SHP77 (cell line): ENCODE data around the gene THOC7.

Source experiments
- DNase-seq, 2 experiments: peaks; one replicate each; lab custom pipeline; 2025; lab: John Stamatoyannopoulos, UW

THOC7 gene

DNA sequence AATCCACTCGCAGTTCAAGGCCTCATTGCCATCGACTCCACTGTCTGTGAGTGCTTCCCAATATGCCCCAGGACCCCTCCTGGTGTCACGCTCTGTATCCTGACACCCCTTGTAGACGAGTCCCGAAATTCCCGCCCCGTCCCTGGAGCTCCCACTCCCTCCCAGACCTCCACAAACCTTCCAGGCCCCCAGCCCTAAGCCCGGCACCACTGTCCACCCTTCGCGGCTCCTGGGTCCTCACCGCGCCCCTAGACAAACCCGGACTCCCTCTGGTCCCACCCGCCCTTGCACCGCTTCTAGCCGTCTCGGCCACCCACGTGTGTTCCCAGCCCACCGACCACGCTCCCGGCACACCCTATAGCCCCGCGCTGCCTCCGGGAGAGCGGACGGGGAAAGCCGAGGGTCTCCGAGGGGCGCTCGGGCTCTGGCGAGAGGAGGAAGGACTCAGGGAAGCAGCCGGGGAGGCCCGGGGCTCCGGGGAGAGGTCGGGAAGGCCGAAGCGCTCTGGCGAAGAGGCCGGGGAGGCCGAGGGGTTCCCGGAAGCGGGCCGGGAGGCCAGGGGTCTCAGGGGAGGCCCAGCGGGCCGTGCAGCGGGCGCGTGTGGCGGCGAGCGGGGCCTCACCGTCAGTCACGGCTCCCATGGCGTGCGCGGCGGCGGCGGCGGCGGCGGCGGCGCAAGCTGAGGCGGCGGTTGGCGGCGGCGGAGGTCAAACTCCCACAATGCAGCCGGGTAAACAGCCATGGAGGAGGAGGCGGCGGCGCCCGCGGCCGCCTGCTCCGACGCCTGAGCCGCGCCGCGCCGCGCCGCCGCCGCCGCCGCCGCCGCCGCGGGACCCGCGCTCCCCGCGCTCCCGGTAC is at the start of gene THOC7, which contains the start of gene ATXN7:
THOC7 (minus strand) TSS at position 656 of the 858 bp plus-strand sequence; CDS start at position 641, 15 bp downstream.
ATXN7 (plus strand) TSS at position 718 of the 858 bp plus-strand sequence. CDS start 48,732 bp downstream, outside the sequence.
- peak; percentile 16 to 38 for DNase-seq

DNA sequence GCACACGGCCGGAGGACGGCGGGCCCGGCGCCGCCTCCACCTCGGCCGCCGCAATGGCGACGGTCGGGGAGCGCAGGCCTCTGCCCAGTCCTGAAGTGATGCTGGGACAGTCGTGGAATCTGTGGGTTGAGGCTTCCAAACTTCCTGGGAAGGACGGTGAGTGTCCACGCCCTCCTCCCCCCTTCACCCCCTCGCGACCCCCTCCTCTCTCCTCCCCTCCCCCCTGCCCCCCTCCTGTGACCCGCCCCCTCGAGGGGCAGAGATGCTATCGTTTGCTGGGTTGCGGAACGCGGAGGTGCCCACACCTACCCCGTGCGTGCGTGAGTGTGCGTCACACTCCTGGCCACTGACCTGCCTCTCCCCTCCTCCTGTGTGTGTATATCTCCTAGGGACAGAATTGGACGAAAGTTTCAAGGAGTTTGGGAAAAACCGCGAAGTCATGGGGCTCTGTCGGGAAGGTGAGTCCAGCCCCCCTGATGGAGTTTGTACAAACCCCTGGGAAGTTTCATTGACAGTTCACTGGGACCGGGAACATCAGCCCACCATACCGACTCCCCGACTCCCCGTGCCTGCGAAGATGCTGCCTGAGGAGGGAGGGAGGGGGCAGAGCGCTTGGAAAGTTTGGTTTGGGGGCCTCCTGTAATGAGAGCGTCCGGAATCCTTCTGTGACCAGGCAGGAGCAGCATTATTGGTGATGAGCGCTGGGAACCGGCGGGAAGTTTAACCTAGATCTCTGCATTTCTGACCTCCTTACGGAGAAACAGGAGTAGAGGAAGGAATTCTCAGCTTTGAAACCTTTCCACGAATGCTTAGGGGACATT is 49.4 kb upstream of the THOC7 start:
- peak in 1 of 2 experiments; percentile 10 for DNase-seq

DNA sequence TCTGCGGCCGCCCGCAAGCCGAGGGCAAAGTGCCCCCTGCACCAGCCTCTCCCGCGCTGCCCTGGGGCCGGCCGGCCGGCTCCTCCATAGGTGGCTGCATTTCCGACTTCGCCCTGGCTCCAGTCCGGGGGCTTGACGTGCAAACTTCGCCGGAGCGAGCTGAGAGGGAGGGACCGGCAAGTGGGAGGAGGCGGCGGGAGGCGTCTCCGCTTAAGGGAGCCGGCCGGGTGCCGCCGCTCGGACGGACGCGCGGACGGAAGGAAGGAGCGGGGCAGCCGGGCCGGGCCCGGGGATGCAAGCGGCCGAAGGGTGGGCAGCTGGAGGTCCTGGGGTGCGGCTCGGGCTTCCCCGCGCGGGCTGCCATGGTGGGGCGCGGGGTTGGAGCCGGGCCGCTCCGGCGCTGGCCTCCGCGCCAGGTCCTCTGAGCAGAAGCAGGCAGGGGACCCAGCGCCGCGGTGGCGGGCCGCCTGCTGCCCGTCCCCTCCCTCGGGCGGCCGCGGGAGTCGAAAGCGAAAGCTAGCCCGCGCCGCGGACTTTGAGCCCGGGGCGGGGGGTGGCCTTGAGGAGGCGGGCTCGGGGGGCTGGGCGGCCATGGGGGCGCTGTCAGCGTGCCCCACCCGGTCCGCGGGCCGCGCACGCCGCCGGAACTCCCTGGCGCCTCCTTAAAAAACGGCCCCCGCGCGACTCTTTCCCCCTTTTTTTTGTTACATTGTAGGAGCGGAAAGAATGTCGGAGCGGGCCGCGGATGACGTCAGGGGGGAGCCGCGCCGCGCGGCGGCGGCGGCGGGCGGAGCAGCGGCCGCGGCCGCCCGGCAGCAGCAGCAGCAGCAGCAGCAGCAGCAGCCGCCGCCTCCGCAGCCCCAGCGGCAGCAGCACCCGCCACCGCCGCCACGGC is 48.5 kb upstream of the THOC7 start, which contains the start of gene SCAANT1:
SCAANT1 (minus strand) TSS at position 511 of the 895 bp plus-strand sequence.
- DNase-seq = peak; percentile 62 to 83

DNA sequence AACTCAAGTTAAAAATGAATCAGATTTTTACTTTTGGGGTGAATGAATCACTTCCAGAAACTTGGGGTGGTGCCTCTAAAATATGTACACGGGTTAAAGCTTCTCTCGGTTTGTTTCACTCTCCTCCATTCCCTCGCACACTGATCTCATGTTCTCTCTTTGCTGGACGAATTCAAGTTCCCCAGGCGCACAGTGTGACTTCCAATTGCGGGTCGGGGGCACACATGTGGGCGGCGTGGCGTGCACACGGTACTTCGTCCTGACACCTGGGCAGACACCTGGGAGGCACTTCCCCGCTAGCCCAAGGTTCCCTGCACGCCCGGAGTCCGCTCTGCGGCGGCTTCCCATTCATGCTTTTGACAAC is 47.9 kb upstream of the THOC7 start:
- peak in 1 of 2 experiments; percentile 73 for DNase-seq

DNA sequence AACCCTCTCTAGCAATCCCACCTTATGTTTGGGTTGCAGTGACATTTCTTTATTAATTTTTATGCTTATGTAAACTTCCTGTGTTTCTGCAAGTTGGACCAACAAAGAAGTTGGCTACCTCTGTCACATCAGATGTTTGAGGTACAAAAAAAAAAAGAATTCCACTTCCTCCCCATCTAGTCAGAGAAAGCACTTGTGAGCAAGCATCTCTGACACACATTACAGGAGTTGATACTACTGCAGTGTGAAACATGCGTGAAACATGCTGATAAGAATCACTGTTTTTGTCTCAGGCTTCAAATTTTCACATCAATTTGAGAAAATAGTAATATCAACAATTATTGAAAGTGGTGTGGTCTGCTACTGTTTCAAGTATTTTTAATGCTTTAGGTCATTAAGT is 47.3 kb upstream of the THOC7 start:
- DNase-seq = no peak

DNA sequence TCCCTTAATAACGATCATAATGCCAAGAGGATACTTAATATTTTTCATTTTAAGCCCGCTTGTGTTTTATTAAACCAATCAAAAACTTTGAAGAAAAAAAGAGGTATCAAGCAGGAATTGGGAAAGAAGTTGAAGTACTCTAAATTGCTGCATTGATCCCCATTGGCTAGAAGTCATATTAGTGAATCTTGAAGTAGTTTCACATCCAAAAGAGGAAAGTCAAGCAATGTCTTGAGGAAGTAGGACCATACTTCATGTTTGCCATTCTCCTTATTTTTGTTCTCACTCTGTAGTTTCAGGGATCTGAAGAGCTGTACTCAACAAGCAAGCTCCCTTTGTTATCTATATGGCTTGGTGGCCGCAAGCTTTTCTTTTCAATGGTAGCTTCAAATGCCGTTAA is 46.4 kb upstream of the THOC7 start:
- no peak for DNase-seq

DNA sequence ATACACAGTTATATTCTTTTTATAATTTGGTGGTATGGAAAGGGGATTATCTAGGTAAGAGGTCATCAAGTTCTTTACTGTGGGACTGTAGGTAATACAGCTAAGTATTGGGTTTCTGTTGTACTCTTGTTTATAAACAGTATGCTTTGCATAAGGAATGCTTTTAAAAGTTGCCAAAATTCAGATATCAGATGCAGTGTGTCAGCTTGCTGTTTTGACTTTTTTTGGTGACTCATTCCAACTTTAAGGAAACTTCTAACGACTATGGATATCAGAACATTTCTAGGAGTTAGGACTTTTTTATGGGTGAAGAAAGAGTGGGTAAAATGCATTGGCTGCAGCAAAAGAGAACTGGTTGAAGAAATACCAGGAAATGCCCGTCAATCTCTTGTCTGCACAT is 45.8 kb upstream of the THOC7 start:
- DNase-seq = no peak

DNA sequence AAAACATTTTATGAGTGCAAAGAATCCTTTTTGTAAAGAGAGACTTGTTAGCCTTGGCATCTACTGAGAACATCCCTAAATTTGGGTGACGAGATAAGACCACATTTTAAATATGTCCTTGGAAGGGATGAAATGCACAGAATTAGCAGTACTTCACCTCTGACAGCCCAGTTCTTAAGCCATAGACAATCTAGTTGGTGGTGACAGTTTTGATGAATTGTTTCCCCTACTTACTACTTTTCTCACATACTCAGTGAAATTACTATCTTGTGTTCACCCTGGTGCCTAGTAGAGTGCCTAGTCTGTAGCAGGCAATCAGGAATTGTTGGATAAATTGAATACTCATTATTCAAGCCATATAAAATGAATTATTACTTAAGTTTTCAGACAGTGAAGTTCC is 45.2 kb upstream of the THOC7 start:
- no peak for DNase-seq

DNA sequence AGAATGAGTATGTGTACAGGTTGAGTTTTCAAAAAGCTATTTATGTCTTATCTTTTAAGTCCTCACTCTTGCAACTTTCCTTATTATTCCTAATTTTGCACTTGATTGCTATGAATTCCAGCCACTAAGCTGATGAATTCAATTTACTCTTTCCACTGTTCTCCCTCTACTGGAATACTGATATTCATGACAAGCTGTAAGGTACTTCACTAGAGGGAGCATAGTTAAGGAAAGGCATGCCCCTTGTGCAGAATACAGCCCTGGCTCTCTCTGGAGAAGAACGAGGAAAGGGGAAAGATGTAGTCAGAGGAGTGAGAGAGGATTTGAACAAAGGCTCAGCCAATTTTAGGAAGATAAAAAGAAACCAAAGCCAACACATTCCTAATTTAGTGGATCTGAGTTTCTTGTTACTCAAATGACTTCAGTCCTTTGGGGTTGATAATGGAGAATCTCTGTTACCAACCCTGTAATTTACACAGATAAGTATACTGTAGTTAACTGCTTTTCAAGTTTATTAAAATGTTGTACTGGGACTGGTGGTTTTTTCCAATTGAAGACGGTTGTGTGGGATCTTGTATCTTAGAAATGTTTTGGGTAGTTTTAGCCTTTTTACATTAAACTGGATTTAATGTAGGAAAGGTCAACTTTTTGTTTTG is 44.6 kb upstream of the THOC7 start:
- no peak for DNase-seq

DNA sequence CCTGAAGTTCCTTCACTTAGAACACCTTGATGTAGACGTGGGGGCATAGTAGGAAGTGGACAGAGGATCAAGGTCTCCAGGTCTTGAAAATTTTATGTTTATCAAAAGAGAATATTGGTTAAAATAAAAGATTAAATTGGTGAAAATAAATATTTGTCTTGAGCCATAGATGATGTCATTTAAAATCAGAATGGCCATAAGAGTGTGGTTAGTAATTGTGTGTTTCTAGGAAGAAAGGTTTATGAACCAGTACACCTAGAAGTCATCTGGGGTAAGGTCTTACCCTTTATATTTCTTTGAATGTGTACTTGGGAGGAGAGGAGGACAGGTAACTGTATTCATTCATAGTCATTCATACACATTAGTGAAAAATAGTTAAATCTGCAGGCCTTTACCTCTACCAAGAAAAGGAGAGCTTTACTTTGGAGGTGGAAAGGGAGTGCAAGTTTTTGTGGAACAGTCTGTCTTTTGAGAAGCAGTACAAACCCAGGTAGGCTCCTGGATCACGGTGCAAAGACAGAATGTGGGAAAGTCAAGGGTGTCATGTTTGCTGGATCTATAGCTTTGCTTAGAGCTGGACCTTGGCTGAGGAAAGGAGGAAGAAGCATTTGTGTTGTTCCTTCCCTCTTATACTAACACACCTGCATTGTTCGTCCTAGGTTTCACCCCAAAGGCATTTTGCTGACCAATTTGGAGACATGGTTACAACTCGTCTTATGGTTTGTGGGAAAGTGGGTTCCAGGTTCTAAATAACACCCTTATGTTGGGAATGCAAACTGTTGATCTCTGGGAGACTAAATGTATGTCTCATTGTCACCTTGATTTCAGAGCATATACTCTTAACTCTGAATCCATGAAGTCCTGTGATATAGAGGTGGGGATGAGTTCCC is 42.4 kb upstream of the THOC7 start:
- DNase-seq = no peak

DNA sequence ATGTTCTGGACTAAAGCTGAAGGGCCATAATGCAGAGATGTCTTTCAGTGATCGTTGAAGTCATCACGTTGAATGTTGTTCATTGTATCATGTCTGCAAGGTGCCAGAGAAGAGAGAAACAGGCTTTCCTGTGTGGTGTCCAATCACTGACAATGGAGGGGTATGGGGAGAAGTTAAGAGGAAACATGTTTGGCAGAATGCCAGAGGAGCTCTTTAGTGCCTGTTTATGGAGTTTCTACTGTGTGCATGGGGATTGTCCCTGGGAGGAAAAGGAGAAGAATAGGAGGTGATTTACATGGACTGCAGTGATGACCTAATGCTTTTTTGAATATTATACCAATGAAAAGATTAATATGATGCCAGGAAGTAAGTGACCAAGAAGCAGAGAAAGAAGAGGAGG is 36.9 kb upstream of the THOC7 start:
- peak in 1 of 2 experiments; percentile 18 for DNase-seq

DNA sequence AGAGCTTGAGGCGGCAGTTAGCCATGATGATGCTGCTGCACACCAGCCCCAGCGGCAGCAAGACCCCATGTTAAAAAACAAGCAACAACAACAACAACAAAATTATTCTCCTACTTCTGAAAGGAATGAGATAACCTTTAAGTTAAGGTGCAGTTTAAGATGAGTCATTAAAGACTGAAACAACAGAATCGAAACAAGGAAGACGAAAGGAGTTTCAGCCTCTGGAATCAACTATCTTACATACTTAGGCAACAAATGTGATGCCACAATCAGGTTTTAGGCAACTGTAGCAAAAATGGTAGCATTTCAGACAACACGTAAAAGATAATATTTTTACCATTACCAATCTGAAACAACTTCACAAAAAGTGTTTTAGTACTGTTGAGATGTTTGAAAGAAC is 36.4 kb upstream of the THOC7 start:
- no peak for DNase-seq

DNA sequence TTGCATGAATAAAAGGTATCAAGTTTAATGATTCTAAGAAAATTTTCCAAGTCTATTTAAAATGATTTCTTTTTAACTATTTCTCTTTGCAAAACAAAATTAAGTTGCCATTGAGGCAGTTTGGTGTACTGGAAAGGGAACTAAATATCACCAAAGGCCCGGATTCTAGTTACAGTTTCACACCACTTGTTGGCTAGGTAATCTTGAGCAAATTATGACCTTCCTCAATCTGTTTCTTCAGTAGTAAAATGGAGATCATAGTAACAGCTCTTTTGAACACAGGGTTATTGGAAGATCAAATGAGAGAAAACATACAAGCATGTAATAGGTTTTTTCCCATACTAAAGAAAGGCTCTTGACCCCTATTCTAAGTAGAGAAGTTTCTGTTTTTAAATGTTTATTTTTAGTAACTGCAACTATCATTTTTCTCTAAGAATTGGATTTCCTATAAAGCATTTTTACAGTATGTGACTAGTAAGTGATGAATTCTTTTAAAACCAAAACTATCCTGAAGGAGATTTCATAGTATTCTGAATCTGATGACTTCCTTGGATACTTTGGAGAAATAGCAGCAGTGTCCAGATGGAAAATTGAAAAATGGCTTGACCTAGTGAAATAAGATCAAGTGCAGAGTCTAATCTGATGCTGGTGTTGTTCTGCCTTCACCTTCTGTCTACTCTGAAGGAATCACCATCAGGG is 32.9 kb upstream of the THOC7 start:
- no peak for DNase-seq

DNA sequence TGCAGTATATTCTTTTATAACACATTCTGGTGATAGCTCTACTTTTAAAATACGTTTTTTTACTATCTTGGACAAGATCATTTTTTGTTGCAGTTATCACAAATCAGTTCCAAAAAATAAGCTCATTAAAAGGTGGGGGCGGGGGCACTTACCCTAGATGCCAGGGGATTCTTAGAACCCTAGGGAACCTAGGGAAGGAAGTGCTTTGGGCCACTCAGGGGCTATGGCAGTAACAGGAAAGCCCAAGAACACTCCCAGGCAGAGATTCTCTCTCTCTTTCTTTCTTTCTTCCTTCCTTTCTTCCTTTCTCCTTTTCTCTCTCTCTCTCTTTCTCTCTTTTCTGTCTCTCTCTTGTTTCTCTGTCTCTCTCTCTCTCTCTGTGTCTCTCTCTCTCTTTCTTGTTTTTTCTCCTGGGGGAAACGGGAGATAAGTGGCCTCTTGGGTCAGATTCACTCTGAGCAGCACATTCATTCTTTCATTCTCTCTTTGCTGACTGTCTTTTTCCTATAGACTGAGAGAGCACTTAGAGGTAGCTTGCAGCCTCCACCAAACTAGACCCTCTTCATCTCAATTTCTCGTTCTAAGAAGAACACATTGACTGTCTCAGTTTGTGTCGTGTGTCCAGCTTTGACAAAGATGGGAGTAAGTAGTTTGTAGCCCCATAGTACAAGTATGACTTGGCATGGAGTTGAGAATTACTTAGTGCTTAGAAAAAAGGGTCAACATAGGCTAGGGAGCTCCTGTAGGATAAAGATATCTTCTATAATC is 32.0 kb upstream of the THOC7 start:
- DNase-seq = no peak

DNA sequence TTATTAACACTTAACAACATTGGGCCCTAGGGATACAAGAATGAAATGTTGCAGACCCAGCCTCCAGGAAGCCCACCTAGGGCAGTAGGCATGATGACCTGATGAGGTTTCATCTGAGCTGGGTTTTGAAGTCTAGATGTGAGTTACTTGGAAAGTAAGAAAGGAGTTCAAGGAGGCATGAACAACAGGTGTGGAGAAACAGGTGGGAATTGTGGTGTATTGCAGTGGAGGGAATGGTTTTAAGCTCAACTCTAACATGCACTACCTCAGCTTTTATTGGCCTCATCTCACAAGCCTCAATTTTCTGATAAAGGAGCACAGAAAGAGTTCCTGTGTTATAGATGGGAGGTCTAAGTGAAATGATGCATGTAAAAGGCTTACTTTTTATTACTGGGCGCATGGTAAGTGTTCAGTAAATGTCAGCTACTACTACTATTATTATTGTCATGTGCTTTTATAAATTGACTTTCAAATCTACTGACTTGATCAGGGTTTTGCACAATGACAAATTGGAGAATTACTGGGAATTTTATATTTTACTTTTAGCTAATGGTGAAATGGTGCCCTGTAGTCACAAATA is 29.3 kb upstream of the THOC7 start:
- no peak for DNase-seq

DNA sequence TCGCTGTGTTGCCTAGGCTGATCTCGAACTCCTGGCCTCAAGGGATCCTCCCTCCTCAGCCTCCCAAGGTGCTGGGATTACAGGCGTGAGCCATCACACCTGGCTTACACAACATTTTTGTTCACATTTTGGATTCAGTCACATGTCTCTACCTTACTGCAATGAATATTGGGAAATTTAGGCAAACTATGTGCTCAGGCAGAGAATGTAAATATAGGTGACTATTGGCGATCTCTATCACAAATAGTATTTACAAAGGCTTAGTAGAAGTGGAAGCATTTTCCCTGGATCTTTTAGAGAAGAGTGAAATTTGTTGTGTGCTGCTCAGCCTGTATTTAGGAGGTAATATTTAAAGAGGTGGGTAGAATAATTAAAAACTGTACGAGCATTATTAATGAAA is 27.9 kb upstream of the THOC7 start:
- DNase-seq = no peak

DNA sequence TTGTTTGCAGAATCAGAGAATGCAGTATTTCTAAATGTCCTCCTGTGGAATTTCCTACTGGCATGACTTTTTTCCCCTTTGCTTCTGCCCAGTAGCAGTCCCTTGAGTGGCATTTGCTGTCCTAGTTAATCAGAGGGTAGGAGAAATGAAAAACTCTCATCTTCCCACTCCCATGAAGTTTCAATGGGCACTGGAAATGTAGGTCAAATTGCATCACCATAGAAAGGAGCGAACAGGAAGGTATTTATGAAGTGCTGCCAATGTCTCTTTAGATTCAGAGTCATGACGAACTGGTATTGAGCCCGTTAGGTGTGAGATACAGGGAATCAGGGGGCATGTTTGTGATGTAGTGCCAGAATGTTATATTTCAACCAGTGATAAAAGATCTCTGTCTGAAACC is 23.3 kb upstream of the THOC7 start:
- no peak for DNase-seq

DNA sequence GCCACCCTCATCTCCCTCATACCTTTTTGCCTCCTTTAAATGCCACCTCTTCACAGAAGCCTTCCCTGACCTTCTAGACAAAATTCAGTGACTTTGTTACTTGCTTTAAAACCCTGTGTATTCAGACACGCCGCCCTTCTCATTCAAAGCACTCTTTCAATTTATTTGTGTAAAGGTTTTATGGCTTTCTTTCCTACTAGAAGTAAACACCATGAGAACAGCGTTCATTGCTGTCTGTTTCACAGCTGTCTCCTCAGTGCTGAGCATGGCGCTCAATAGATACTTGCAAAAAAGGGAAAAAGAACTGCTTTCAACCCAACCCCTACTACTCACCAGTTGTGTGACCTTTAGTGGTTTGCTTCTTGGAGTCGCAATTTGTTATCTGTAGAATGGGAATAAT is 17.0 kb upstream of the THOC7 start:
- DNase-seq = no peak
